ENCODE measurements around the gene MED16. TPM values are rescaled to one million over a fixed set of nuclear protein-coding genes. Genes with fewer than 3 reads are reported as not detected.

Gene MED16
- total RNA-seq, 2 experiments from 2014 or later = 19.1 to 54.3 TPM

- CTCF ChIA-PET (ENCODE audit: unreplicated experiment) = no interaction called here
- H3K4me1 ChIP-seq (ENCODE audit: insufficient read depth, low read length, poor library complexity, severe bottlenecking) = peaks cover 18% of the 10 kb centered on the region
- BruUV-seq (replicated peaks) = no TSS peak
- H3K4me3 ChIP-seq (ENCODE audit: low read depth, low read length, poor library complexity, severe bottlenecking) = no peak overlapping the region
- no peak overlapping the region for H3K27ac ChIP-seq (ENCODE audit: low read depth, low read length, poor library complexity, severe bottlenecking)
- no peaks in the 10 kb centered on the region for H3K79me2 ChIP-seq (ENCODE audit: insufficient read depth, low read depth, low read length)
- no peak overlapping the region for H2AFZ ChIP-seq (ENCODE audit: low read length)
- POLR2A ChIA-PET = no interaction called here
- H3K9me2 ChIP-seq (ENCODE audit: insufficient read depth, low read length) = no peaks in the 10 kb centered on the region
- DNase-seq (ENCODE audit: low spot score) = no peak
- no peaks in the 10 kb centered on the region for H3K36me3 ChIP-seq (ENCODE audit: insufficient read depth, low read length)
- H3K4me2 ChIP-seq (ENCODE audit: low read length) = no peak overlapping the region
- TF ChIP-seq EZH2phosphoT487 (IDR thresholded peaks at IDR 0.05; ENCODE audit: borderline replicate concordance, low read depth, low read length) = no peak
- no peak for TF ChIP-seq CTCF (conservative IDR thresholded peaks at IDR 0.05; ENCODE audit: low read length)
- intact Hi-C loops (cut with micrococcal nuclease; ENCODE audit: unreplicated experiment) = no loop called here
- no peaks in the 10 kb centered on the region for H4K20me1 ChIP-seq (ENCODE audit: insufficient read depth, low read length)
- H3K9me3 ChIP-seq (ENCODE audit: low read length) = no peaks in the 10 kb centered on the region
These were observed 34.9 kb upstream of the MED16 start for GRCh38 chr19:927780-928401.

GRCh38 chr19:927351-927779 is 34.4 kb upstream of the MED16 start:
- TF ChIP-seq CTCF (conservative IDR thresholded peaks at IDR 0.05; ENCODE audit: low read length) = no peak
- TF ChIP-seq EZH2phosphoT487 (IDR thresholded peaks at IDR 0.05; ENCODE audit: borderline replicate concordance, low read depth, low read length) = no peak
- Histone ChIP-seq H3K4me1 (ENCODE audit: insufficient read depth, low read length, poor library complexity, severe bottlenecking) (peaks cover 18% of the 10 kb centered on the region), H3K27ac (ENCODE audit: low read depth, low read length, poor library complexity, severe bottlenecking) (no peak overlapping the region), H2AFZ (ENCODE audit: low read length) (no peak overlapping the region), H4K20me1 (ENCODE audit: insufficient read depth, low read length) (no peaks in the 10 kb centered on the region), H3K79me2 (ENCODE audit: insufficient read depth, low read depth, low read length) (no peaks in the 10 kb centered on the region), H3K4me2 (ENCODE audit: low read length) (peak overlapping the region; percentile 99), H3K9me2 (ENCODE audit: insufficient read depth, low read length) (no peaks in the 10 kb centered on the region), H3K9me3 (ENCODE audit: low read length) (no peaks in the 10 kb centered on the region), H3K4me3 (ENCODE audit: low read depth, low read length, poor library complexity, severe bottlenecking) (peak overlapping the region; percentile 91), H3K36me3 (ENCODE audit: insufficient read depth, low read length) (no peaks in the 10 kb centered on the region)
- ChIA-PET CTCF (ENCODE audit: unreplicated experiment) (interaction anchor here (0.6 kb wide), 1 partner anchor 48 kb away, joined by 6 read pairs; no protein-coding TSS in a partner anchor), POLR2A (no interaction called here)
- BruUV-seq (replicated peaks) = no TSS peak
- intact Hi-C loops (cut with micrococcal nuclease; ENCODE audit: unreplicated experiment) = no loop called here
- no peak for DNase-seq (ENCODE audit: low spot score)

GRCh38 chr19:926589-927350 is 33.8 kb upstream of the MED16 start:
- Histone ChIP-seq H2AFZ (ENCODE audit: low read length) (no peak overlapping the region), H3K9me2 (ENCODE audit: insufficient read depth, low read length) (no peaks in the 10 kb centered on the region), H3K27ac (ENCODE audit: low read depth, low read length, poor library complexity, severe bottlenecking) (peak overlapping the region; percentile 37), H3K9me3 (ENCODE audit: low read length) (no peaks in the 10 kb centered on the region), H3K79me2 (ENCODE audit: insufficient read depth, low read depth, low read length) (no peaks in the 10 kb centered on the region), H3K4me3 (ENCODE audit: low read depth, low read length, poor library complexity, severe bottlenecking) (peak overlapping the region; percentile 91), H3K36me3 (ENCODE audit: insufficient read depth, low read length) (no peaks in the 10 kb centered on the region), H3K4me1 (ENCODE audit: insufficient read depth, low read length, poor library complexity, severe bottlenecking) (peaks cover 21% of the 10 kb centered on the region), H3K4me2 (ENCODE audit: low read length) (peak overlapping the region; percentile 99), H4K20me1 (ENCODE audit: insufficient read depth, low read length) (no peaks in the 10 kb centered on the region)
- no peak for TF ChIP-seq CTCF (conservative IDR thresholded peaks at IDR 0.05; ENCODE audit: low read length)
- TF ChIP-seq EZH2phosphoT487 (IDR thresholded peaks at IDR 0.05; ENCODE audit: borderline replicate concordance, low read depth, low read length) = no peak
- CTCF ChIA-PET (ENCODE audit: unreplicated experiment) = interaction anchor here (0.6 kb wide), 1 partner anchor 48 kb away, joined by 6 read pairs; no protein-coding TSS in a partner anchor
- intact Hi-C loops (cut with micrococcal nuclease; ENCODE audit: unreplicated experiment) = no loop called here
- no TSS peak for BruUV-seq (replicated peaks)
- POLR2A ChIA-PET = no interaction called here
- peak; percentile 84 for DNase-seq (ENCODE audit: low spot score)
